LNCAP (cell line): ENCODE measurements around the gene WNT16.

ENCODE experiments used
- CTCF ChIP-seq: fragments of 450-650 bp; IDR thresholded peaks from 2 replicates; pipeline ENCODE4 v1.5.1; 2017; ENCODE audit warnings: mild to moderate bottlenecking

Gene WNT16

GRCh38 chr7:121302214-121302745, 26.5 kb upstream of the WNT16 start:
- no peak for TF ChIP-seq CTCF

- TF ChIP-seq CTCF: no peak
These were observed 25.2 kb upstream of the WNT16 start for GRCh38 chr7:121303422-121304101.

GRCh38 chr7:121304102-121304658, 24.6 kb upstream of the WNT16 start:
- TF ChIP-seq CTCF: no peak

GRCh38 chr7:121305109-121305508, 23.7 kb upstream of the WNT16 start:
- no peak for TF ChIP-seq CTCF

GRCh38 chr7:121306565-121306964, 22.2 kb upstream of the WNT16 start:
- no peak for TF ChIP-seq CTCF

GRCh38 chr7:121307021-121307574, 21.7 kb upstream of the WNT16 start:
- TF ChIP-seq CTCF: no peak

GRCh38 chr7:121313220-121313792, 15.5 kb upstream of the WNT16 start:
- no peak for TF ChIP-seq CTCF
